ENCODE results near the gene FRMD3.
"Not testable (repeated sequence)": the region's sequence is repeated elsewhere in the genome, so short reads cannot be mapped to it uniquely, and the experiment has no call there.

FRMD3 gene

DNA sequence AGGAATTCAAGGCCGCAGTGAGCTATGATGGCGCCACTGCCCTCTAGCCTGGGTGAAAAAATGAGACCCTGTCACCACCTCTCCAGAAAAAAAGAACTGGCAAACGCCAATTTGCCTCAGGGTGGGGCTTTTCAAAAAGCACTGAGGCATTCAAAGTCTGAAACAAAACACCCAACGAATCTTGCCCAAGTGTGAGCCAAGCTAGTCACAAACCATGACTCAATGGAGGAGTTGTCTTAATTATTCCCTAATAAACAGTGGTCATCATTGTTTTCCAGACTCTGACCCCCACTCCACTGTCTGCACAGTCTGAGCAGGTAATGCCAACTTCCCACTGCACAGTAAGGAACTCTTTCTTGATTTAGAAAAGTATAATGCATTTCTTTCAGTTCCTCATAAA, 16.8 kb downstream of the FRMD3 start:
- DNase-seq, result no peak

GRCh38 chr9:83521011-83521410, 17.2 kb downstream of the FRMD3 start:
- DNase-seq, result no peak

DNA sequence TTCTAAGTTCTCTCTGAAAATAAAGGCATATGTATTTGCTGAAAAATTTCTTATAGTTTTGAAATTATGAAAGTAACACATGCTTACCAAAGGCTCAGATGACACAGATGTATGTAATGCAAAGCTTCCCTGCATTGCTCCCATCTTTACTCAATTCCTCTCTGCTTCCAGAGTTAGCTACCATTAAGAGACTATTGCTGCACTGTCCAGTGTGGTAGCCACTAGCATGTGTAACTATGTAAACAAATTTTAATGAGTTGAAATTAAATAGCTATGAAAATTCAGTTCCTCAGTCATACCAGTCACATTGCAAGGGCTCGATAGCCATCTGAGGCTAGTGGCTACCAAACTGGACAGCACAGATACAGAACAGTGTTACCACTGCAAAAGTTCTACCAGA, 17.9 kb downstream of the FRMD3 start:
- DNase-seq, result no peak

DNA sequence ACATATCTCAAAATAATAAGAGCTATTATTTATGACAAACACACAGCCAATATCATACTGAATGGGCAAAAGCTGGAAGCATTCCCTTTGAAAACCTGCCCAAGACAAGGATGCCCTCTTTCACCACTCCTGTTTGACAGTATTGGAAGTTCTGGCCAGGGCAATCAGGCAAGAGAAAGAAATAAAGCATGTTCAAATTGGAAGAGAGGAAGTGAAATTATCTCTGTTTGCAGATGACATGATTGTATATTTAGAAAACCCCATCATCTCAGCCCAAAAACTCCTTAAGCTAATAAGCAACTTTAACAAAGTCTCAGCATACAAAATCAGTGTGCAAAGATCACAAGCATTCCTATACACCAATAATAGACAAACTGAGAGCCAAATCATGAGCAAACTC, 20.2 kb downstream of the FRMD3 start:
- DNase-seq, result not testable (repeated sequence)

DNA sequence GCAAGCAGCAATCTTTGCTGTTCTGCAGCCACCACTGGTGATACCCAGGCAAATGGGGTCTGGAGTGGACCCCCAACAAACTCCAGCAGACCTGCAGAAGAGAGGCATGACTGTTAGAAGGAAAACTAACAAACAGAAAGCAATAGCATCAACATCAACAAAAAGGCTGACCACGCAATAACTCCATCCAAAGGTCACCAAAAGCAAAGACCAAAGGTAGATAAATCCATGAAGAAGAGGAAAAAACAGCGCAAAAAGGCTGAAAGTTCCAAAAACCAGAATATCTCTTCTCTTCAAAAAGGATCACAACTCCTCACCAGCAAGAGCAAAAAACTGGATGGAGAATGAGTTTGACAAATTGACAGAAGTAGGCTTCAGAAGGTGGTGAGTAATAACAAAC, 23.4 kb downstream of the FRMD3 start:
- DNase-seq, result no peak

- DNase-seq, result no peak
These were observed 25.6 kb downstream of the FRMD3 start for GRCh38 chr9:83512621-83513020.

GRCh38 chr9:83511051-83511450, 27.1 kb downstream of the FRMD3 start:
- DNase-seq, result no peak

- no peak for DNase-seq
These were observed 28.8 kb downstream of the FRMD3 start for GRCh38 chr9:83509402-83509801.

DNA sequence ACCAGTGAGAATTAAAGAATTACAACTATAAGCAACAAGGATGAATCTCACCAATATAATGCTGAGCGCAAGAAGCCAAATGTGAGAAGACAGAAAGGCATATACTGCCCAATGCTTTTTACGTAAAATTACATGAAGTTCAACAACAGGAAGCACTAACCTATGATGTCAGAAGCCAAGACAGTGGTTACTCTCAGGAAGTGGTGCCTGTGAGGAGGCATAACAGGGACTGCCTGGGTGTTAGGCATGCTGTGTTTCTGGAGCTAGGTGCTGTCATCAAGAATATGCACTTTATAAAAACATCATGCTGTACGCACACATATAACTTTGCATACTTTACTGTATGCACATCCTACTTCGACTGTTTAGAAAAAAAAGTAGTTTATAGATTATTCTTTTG, 30.1 kb downstream of the FRMD3 start:
- no peak for DNase-seq

DNA sequence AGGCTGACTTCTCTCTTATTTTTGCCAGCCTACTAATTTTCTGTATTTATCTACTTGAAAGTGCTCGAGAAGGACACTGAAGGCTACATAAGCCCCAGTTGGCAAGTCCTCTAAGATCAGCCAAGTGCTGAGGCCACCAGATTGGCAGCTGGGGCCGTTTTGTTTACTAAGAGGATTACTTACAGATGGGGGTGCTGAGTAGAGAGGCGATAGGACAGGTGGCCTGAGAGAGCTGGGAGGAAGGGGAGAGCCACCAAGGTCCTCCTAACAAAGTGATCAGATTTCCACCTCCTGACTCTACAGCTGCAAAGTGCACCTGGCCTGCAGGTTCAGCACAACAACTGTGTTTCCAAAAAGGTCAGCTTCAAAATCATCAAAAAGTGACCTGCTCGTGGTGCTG, 32.9 kb downstream of the FRMD3 start:
- no peak for DNase-seq

DNA sequence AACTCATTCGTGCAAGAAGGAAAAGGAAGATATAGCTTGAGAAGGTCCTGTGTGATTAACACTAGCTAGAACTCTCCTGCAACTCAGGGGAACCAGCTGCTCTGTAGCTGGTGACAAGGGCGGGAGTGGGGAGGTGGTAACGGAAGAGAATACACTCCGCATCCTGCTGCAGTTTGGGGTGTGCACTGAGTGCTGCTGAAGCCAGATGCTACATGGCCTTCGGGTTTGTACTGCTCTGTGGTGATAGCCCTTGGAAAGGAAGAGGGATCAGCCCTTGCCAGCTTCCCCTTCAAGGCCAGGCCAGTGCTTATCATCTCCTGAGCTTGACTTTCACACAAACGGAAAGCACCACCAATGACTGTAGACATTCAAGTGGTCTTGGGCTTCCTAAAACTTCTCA, 34.3 kb downstream of the FRMD3 start:
- DNase-seq, result no peak

GRCh38 chr9:83501565-83501964, 36.6 kb downstream of the FRMD3 start:
- DNase-seq, result no peak

GRCh38 chr9:83497441-83497840, 40.8 kb downstream of the FRMD3 start:
- no peak for DNase-seq

- no peak for DNase-seq
These were observed 46.2 kb downstream of the FRMD3 start for GRCh38 chr9:83491995-83492394.

GRCh38 chr9:83491413-83491812, 46.8 kb downstream of the FRMD3 start:
- DNase-seq, result no peak

DNA sequence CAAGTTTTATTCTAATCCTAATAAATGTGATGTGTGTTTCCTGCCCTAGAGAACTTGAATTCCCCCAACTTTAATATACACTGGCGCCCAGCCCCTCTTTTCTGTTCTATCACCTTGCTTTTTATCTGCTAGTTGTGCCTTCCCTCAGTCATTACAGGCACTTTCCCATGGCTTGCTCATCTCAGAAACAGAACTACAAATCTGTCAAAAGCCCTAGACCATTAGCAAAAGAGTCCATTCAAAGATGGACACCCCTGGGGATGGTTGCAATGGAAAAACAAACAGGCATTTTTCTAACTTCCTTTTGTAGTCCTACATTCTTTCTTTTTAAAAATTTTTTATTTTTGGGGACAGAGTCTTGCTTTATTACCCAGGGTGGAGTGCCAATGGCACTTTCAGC, 48.2 kb downstream of the FRMD3 start:
- DNase-seq, result no peak

DNA sequence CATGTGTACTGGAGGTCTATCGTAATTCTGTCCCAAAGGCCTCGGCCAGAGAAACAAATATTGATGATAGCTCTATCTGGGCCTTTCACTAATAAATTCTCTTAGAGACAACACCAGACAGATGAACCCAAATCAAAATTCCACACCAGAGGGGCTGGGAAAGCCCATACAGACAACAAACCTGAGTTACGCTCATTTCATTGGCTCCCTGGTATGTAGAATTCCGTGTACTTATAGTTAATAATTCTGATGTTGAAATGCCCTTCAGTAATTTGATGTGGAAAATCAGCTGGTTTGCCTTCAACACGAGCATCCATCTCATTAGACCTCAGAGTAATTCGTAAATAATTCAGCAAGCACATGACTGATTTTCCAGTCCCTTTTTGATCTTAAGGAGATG, 53.2 kb downstream of the FRMD3 start:
- no peak for DNase-seq

DNA sequence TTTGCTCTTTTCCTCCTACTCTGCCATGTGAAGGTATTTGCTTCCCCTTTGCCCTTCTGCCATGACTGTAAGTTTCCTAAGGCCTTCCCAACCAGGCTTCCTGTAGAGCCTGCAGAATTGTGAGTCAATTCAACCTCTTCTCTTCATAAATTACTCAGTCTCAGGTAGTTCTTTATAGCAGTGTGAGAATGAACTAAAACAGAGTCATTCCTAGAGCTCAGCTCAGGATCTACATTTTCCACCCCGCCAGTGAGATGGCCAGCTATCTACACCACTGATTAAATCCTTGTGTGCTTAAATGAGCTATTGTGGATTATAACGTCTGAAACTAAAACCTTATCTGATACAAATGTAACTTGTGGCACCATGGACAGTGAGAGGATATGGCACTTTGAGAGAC, 55.0 kb downstream of the FRMD3 start:
- no peak for DNase-seq

DNA sequence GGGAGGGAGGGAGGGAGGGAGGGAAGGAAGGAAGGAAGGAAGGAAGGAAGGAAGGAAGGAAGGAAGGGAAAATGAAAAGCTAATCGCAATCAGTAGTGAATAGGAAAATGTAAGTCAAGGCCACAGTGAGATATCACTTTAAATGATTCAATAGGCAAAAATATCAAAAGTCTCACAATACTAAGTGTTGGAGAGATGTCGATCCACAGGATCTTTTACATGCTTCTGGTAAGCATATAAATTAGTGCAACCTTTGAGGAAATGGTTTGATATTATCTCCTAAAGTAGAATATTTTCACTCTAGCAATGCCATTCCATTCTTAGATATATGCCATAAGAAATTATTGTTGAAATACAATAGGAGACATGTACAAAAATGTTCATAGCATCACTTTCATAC, 58.4 kb downstream of the FRMD3 start:
- DNase-seq, result no peak

DNA sequence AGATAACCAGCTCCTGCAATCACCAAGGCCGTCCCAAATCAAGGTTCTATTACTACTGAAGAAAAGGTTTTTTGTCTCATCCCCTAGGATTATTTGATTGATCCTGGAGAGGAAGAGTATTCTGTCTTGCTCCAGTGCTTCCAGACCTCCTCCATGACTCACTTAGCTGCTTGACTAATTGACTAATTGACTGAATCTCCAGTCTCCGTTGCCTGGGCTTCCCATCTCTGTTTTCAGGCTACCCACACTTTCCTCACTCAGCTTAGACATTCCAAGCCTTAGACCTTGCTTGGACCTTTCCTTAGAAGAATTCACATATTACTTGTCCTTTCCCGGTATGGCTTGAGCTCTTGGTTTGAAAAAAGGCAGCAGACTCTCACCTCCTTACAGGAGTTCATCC, 60.6 kb downstream of the FRMD3 start:
- DNase-seq, result no peak

- DNase-seq, result no peak
These were observed 61.1 kb downstream of the FRMD3 start for GRCh38 chr9:83477120-83477519.

- DNase-seq, result no peak
These were observed 61.7 kb downstream of the FRMD3 start for GRCh38 chr9:83476513-83476912.

DNA sequence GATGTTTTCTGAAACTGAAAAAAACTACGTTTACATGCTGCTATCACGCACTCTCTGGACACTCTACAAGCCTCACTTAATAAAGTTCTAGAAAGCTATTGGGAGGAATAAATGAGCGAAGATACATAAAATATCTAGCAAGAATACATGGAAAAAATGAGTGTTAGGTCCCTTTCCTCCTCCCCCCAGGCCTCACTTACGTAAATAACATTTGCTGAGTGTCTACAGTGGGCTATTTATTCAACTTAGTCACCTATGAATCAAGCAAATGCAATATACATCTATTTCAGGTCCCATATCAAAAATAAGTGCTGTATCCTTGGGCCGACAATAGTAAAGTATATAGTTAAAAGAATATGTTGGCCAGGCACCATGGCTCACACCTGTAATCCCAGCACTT, 62.5 kb downstream of the FRMD3 start:
- DNase-seq, result no peak

GRCh38 chr9:83474631-83475030, 63.6 kb downstream of the FRMD3 start:
- no peak for DNase-seq

GRCh38 chr9:83473488-83473971, 64.7 kb downstream of the FRMD3 start:
- no peak for DNase-seq

GRCh38 chr9:83472764-83473163, 65.4 kb downstream of the FRMD3 start:
- no peak for DNase-seq
